Smooth muscle cell (in vitro differentiated cells): ENCODE measurements around the gene STAT1. TPM values are rescaled to one million over a fixed set of nuclear protein-coding genes. Genes with fewer than 3 reads are reported as not detected.

Experiments used
- DNase-seq: peaks from one replicate; lab custom pipeline; 2025; ENCODE audit not compliant: unreplicated experiment; lab: John Stamatoyannopoulos, UW
- H2AFZ ChIP-seq: fragments of 200-600 bp; sonication (generic); 2 replicates; pipeline ENCODE4 v1.6.0; 2016; ENCODE audit warnings: antibody characterized with exemption, low read depth, mild to moderate bottlenecking
- H3F3A ChIP-seq: fragments of 200-600 bp; sonication (generic); 2 replicates; pipeline ENCODE4 v1.6.0; 2017; ENCODE audit warnings: antibody characterized with exemption, low read depth
- H3K27ac ChIP-seq: fragments of 200-600 bp; sonication (generic); 2 replicates; pipeline ENCODE4 v1.5.1; 2016; ENCODE audit warnings: low read depth, mild to moderate bottlenecking
- H3K27me3 ChIP-seq: fragments of 200-600 bp; sonication (generic); 2 replicates; pipeline ENCODE4 v1.6.1; 2016; ENCODE audit warnings: low read depth, mild to moderate bottlenecking
- H3K36me3 ChIP-seq: fragments of 200-600 bp; sonication (generic); 2 replicates; pipeline ENCODE4 v1.5.1; 2016; ENCODE audit warnings: low read depth
- H3K4me1 ChIP-seq: fragments of 200-600 bp; sonication (generic); 2 replicates; pipeline ENCODE4 v1.5.1; 2016; ENCODE audit warnings: low read depth
- H3K4me2 ChIP-seq: fragments of 200-600 bp; sonication (generic); 2 replicates; pipeline ENCODE4 v1.6.0; 2016; ENCODE audit warnings: mild to moderate bottlenecking
- H3K4me3 ChIP-seq: fragments of 200-600 bp; sonication (generic); 2 replicates; pipeline ENCODE4 v1.5.1; 2016; ENCODE audit warnings: mild to moderate bottlenecking
- H3K79me2 ChIP-seq: fragments of 200-600 bp; sonication (generic); 2 replicates; pipeline ENCODE4 v1.6.0; 2016; ENCODE audit warnings: low read depth, mild to moderate bottlenecking
- H3K9ac ChIP-seq: fragments of 200-600 bp; sonication (generic); 2 replicates; pipeline ENCODE4 v1.6.0; 2016; ENCODE audit warnings: low read depth
- H3K9me3 ChIP-seq: fragments of 200-600 bp; sonication (generic); replicated peaks from 2 replicates; pipeline ENCODE4 v1.5.1; 2016; ENCODE audit warnings: low read depth
- H4K20me1 ChIP-seq: fragments of 200-600 bp; sonication (generic); 2 replicates; pipeline ENCODE4 v1.6.0; 2016; ENCODE audit warnings: low read depth
- CTCF ChIP-seq: fragments of 200-600 bp; sonication (generic); IDR thresholded peaks from 2 replicates; pipeline ENCODE4 v1.5.1; 2017; ENCODE audit warnings: borderline replicate concordance, mild to moderate bottlenecking, antibody characterized with exemption; ENCODE audit not compliant: insufficient read depth, poor library complexity, severe bottlenecking
- WGBS: methylation state at CpG from one replicate; pipeline ENCODE4 v1.1.7; 2016; ENCODE audit warnings: low lambda C conversion rate; 5-methylcytosine and 5-hydroxymethylcytosine counted together
- polyA plus RNA-seq: library from polyadenylated mRNA; unstranded; fragments of >200 nt; fragmentation: Nextera tagmentation; extraction: Ambion mirVana; gene quantifications from 2 replicates; pipeline ENCODE4 v1.2.1, GENCODE V29; 2016
- total RNA-seq: library from RNA; depleted of rRNA; stranded (reverse); fragments of >200 nt; gene quantifications from 2 replicates; pipeline ENCODE4 v1.2.3, GENCODE V29; 2014

The STAT1 gene
- total and polyA plus RNA-seq, 2 experiments from 2014 or later, result 30.5 to 66.5 TPM

DNA sequence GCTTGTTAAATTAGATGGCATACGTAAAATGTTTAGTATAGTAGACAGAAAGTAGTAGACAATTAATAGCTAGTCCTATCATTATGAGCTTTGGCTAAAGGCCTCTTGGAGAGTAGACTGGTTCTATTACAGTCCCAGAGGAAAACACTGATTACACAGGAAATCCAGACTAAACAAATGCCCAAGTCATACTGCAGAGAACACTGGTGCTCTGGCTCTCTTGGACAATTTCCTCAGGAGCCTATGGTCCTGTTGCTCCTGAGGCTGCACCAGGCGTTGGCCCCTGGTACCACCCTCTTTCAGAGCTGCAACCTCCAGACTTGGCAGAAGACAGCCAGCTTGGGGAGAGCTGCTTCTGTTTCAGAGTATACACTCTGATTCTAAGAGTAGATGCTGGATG lies 41.8 kb downstream of the STAT1 start:
- H4K20me1 ChIP-seq, result no peaks in the 10 kb centered on the region
- no peak overlapping the region for H3K4me2 ChIP-seq
- H3F3A ChIP-seq, result no peaks in the 10 kb centered on the region
- no peak for TF ChIP-seq CTCF
- no peaks in the 10 kb centered on the region for H3K27me3 ChIP-seq
- DNase-seq, result no peak
- H3K36me3 ChIP-seq, result peaks cover 59% of the 10 kb centered on the region
- 83% methylated on average over 2 of the region's 2 CpGs for WGBS
- H3K27ac ChIP-seq, result no peak overlapping the region
- no peaks in the 10 kb centered on the region for H3K79me2 ChIP-seq
- no peak overlapping the region for H3K9ac ChIP-seq
- H3K9me3 ChIP-seq, result no peaks in the 10 kb centered on the region
- no peaks in the 10 kb centered on the region for H3K4me1 ChIP-seq
- no peak overlapping the region for H3K4me3 ChIP-seq
- no peak overlapping the region for H2AFZ ChIP-seq

DNA sequence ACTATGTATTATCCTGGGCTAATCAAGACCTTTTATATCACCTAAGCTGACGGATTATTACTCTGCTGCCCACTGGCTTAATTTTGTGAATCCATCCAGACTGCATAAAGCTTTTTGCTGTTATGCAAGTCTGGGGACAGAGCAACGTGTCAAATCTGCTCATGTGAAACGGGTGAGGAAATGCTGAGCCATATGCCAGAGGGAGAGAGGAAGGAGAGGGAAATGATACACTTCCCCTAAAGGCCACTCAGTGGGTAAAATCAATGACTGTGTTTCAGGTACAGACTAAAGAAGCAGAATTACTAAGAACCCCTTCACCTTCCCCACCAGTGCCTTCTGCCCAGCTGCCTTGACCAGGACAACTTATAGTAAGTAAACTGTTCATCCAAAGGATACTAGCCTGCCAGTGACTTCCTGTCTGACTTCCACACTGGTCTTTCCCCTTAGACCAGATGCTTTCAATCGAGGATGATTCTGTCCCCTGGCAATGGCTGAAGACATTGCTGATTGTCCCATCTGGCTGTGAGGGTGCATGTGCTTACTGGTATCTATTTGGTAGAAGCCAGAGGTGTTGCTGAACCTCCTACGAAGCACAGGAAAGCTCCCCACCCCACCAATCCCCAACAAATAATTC lies 43.0 kb downstream of the STAT1 start:
- H3K27ac ChIP-seq, result no peak overlapping the region
- TF ChIP-seq CTCF, result no peak
- H4K20me1 ChIP-seq, result no peaks in the 10 kb centered on the region
- WGBS, result 96% methylated on average over 5 of the region's 5 CpGs
- DNase-seq, result no peak
- no peaks in the 10 kb centered on the region for H3K9me3 ChIP-seq
- no peak overlapping the region for H3K9ac ChIP-seq
- H3K27me3 ChIP-seq, result no peaks in the 10 kb centered on the region
- H3K4me2 ChIP-seq, result no peak overlapping the region
- H3K79me2 ChIP-seq, result no peaks in the 10 kb centered on the region
- peaks cover 55% of the 10 kb centered on the region for H3K36me3 ChIP-seq
- H3K4me3 ChIP-seq, result no peak overlapping the region
- H2AFZ ChIP-seq, result no peak overlapping the region
- no peaks in the 10 kb centered on the region for H3K4me1 ChIP-seq
- H3F3A ChIP-seq, result no peaks in the 10 kb centered on the region

GRCh38 chr2:190970160-190970559 lies 43.8 kb downstream of the STAT1 start:
- Histone ChIP-seq H3K27ac (no peak overlapping the region), H3K36me3 (peaks cover 48% of the 10 kb centered on the region), H3K4me1 (no peaks in the 10 kb centered on the region), H3K9me3 (no peaks in the 10 kb centered on the region), H3K9ac (no peak overlapping the region), H3F3A (no peaks in the 10 kb centered on the region), H3K79me2 (no peaks in the 10 kb centered on the region), H4K20me1 (no peaks in the 10 kb centered on the region), H3K4me3 (no peak overlapping the region), H3K4me2 (no peak overlapping the region), H3K27me3 (no peaks in the 10 kb centered on the region), H2AFZ (no peak overlapping the region)
- WGBS, result 96% methylated on average over 3 of the region's 3 CpGs
- no peak for DNase-seq
- no peak for TF ChIP-seq CTCF

DNA sequence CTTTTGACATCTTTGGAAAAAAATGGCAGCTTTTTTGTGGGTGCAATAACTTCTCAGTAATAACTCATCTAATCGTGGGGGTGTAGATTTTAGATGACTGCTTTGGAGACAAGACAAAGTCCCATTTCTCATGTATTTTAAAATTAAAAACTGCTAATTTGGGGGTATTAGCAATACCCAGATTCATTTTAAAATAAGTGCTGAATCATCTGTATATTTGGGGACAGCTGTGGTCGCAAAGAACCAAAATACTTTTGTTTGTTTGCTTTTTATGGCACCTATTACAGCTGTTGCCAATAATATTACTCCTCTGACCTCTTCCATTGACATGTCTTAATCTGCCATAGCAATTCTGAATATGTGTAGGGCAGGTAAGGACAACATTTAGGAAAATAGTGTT lies 45.4 kb downstream of the STAT1 start:
- whole genome bisulfite sequencing, result 96% methylated on average over 2 of the region's 2 CpGs
- Histone ChIP-seq H3K27me3 (no peaks in the 10 kb centered on the region), H3F3A (no peaks in the 10 kb centered on the region), H4K20me1 (no peaks in the 10 kb centered on the region), H3K4me2 (no peak overlapping the region), H3K36me3 (peaks cover 35% of the 10 kb centered on the region), H3K9ac (no peak overlapping the region), H3K4me1 (no peaks in the 10 kb centered on the region), H3K79me2 (no peaks in the 10 kb centered on the region), H3K27ac (no peak overlapping the region), H2AFZ (no peak overlapping the region), H3K9me3 (no peaks in the 10 kb centered on the region), H3K4me3 (no peak overlapping the region)
- no peak for DNase-seq
- TF ChIP-seq CTCF, result no peak
